ENCODE data around the gene ACOXL.

The ACOXL gene

DNA sequence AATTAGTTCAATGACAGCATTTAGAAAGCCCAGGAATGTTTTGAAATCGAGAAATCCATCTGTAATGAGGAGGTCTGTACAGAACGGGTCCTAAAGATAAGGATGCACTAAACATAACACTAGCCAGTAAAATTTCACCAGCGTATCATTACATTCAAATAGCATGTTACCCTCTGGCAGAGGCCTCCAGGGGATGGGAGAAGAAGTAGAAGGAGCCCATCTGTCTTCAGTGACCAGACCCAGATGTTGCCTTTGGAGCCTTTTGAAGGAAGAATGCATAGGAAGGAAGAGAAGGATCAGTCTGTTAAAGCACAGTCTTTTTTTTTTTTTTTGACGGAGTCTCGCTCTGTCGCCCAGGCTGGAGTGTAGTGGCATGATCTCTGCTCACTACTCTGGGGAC lies 302.2 kb downstream of the ACOXL start (continued):
- TF ChIP-seq, protein P1, sequence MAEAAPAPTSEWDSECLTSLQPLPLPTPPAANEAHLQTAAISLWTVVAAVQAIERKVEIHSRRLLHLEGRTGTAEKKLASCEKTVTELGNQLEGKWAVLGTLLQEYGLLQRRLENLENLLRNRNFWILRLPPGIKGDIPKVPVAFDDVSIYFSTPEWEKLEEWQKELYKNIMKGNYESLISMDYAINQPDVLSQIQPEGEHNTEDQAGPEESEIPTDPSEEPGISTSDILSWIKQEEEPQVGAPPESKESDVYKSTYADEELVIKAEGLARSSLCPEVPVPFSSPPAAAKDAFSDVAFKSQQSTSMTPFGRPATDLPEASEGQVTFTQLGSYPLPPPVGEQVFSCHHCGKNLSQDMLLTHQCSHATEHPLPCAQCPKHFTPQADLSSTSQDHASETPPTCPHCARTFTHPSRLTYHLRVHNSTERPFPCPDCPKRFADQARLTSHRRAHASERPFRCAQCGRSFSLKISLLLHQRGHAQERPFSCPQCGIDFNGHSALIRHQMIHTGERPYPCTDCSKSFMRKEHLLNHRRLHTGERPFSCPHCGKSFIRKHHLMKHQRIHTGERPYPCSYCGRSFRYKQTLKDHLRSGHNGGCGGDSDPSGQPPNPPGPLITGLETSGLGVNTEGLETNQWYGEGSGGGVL (tag by site-specific recombination; IDR thresholded peaks at IDR 0.05) = no peak
- no peak for TF ChIP-seq MZF1 (tag by site-specific recombination; IDR thresholded peaks at IDR 0.05; ENCODE audit: borderline replicate concordance)
- TF ChIP-seq WT1 (tag by site-specific recombination; IDR thresholded peaks at IDR 0.05) = no peak
- TF ChIP-seq KLF1 (tag by site-specific recombination; IDR thresholded peaks at IDR 0.05) = no peak
- no peak for TF ChIP-seq HOXD13 (CRISPR knock-in tag; IDR thresholded peaks at IDR 0.05; ENCODE audit: borderline replicate concordance)

- POLR2A ChIA-PET = no interaction called here
- no peak overlapping the region for H3K27ac ChIP-seq (ENCODE audit: extremely low read depth, low read depth, low read length)
- TF ChIP-seq, protein P2, sequence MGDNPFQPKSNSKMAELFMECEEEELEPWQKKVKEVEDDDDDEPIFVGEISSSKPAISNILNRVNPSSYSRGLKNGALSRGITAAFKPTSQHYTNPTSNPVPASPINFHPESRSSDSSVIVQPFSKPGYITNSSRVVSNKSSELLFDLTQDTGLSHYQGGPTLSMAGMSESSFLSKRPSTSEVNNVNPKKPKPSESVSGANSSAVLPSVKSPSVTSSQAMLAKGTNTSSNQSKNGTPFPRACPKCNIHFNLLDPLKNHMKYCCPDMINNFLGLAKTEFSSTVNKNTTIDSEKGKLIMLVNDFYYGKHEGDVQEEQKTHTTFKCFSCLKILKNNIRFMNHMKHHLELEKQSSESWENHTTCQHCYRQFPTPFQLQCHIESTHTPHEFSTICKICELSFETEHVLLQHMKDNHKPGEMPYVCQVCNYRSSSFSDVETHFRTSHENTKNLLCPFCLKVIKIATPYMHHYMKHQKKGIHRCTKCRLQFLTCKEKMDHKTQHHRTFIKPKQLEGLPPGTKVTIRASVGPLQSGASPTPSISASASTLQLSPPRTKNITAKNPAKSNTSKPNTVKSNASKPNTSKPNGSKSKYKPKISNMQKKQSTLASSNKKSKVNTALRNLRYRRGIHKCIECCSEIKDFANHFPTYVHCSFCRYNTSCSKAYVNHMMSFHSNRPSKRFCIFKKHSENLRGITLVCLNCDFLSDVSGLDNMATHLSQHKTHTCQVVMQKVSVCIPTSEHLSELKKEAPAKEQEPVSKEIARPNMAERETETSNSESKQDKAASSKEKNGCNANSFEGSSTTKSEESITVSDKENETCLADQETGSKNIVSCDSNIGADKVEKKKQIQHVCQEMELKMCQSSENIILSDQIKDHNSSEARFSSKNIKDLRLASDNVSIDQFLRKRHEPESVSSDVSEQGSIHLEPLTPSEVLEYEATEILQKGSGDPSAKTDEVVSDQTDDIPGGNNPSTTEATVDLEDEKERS (tag by site-specific recombination; IDR thresholded peaks at IDR 0.05) = no peak
- TF ChIP-seq HOXC10 (CRISPR knock-in tag; IDR thresholded peaks at IDR 0.05) (no peak), ZNF341 (tag by site-specific recombination; IDR thresholded peaks at IDR 0.05; ENCODE audit: low read depth) (no peak), MYNN (tag by site-specific recombination; IDR thresholded peaks at IDR 0.05; ENCODE audit: borderline replicate concordance) (no peak), ZSCAN23 (tag by site-specific recombination; IDR thresholded peaks at IDR 0.05) (no peak), ZNF837 (tag by site-specific recombination; IDR thresholded peaks at IDR 0.05) (no peak), SCRT2 (tag by site-specific recombination; IDR thresholded peaks at IDR 0.05) (no peak)
- TF ChIP-seq, protein P3, sequence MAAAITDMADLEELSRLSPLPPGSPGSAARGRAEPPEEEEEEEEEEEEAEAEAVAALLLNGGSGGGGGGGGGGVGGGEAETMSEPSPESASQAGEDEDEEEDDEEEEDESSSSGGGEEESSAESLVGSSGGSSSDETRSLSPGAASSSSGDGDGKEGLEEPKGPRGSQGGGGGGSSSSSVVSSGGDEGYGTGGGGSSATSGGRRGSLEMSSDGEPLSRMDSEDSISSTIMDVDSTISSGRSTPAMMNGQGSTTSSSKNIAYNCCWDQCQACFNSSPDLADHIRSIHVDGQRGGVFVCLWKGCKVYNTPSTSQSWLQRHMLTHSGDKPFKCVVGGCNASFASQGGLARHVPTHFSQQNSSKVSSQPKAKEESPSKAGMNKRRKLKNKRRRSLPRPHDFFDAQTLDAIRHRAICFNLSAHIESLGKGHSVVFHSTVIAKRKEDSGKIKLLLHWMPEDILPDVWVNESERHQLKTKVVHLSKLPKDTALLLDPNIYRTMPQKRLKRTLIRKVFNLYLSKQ (tag by site-specific recombination; IDR thresholded peaks at IDR 0.05; ENCODE audit: borderline replicate concordance) = no peak
- TF ChIP-seq, protein P4, sequence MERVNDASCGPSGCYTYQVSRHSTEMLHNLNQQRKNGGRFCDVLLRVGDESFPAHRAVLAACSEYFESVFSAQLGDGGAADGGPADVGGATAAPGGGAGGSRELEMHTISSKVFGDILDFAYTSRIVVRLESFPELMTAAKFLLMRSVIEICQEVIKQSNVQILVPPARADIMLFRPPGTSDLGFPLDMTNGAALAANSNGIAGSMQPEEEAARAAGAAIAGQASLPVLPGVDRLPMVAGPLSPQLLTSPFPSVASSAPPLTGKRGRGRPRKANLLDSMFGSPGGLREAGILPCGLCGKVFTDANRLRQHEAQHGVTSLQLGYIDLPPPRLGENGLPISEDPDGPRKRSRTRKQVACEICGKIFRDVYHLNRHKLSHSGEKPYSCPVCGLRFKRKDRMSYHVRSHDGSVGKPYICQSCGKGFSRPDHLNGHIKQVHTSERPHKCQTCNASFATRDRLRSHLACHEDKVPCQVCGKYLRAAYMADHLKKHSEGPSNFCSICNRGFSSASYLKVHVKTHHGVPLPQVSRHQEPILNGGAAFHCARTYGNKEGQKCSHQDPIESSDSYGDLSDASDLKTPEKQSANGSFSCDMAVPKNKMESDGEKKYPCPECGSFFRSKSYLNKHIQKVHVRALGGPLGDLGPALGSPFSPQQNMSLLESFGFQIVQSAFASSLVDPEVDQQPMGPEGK (tag by site-specific recombination; IDR thresholded peaks at IDR 0.05) = no peak
- no peaks in the 10 kb centered on the region for H3K36me3 ChIP-seq (ENCODE audit: control insufficient read depth in 2 of 2, insufficient read depth in 1 of 2, low read length in 2 of 2)
- CTCF ChIA-PET = no interaction called here
- no peak overlapping the region for H3K4me3 ChIP-seq (ENCODE audit: low read depth, low read length)
- peaks cover 6% of the 10 kb centered on the region; the same call in 1 of the 2 replicates for H3K4me1 ChIP-seq (ENCODE audit: control insufficient read depth, insufficient read depth, low read length)
- H3K9me3 ChIP-seq (ENCODE audit: control insufficient read depth, insufficient read depth, low read depth, low read length) = no peaks in the 10 kb centered on the region
These were observed 303.6 kb downstream of the ACOXL start for GRCh38 chr2:111035830-111036441.

DNA sequence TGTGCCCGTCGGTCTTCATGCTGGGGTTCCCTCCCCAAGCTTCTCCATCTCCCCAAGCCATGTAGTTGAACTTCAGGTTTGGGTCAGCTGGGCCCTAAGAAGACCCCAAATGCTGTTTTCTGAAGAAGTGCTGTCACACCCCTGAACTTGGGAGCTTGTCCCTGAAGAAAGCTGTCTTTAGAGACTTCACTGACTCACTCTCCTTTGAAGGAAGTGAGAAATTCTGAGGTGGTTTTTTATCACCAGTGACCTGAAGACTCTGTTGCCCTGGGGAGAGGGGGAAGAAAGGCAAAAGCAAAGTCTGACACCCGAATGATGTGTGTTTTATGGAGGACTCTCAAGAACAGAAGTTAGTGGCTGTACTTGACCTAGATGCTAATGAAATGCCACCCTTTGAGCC lies 304.8 kb downstream of the ACOXL start:
- no peaks in the 10 kb centered on the region for H3K9me3 ChIP-seq (ENCODE audit: control insufficient read depth, insufficient read depth, low read depth, low read length)
- H3K4me3 ChIP-seq (ENCODE audit: low read depth, low read length) = no peak overlapping the region
- H3K4me1 ChIP-seq (ENCODE audit: control insufficient read depth, insufficient read depth, low read length) = peaks cover 3% of the 10 kb centered on the region; the same call in 1 of the 2 replicates
- no peak overlapping the region for H3K27ac ChIP-seq (ENCODE audit: extremely low read depth, low read depth, low read length)
- no peaks in the 10 kb centered on the region for H3K36me3 ChIP-seq (ENCODE audit: control insufficient read depth in 2 of 2, insufficient read depth in 1 of 2, low read length in 2 of 2)
- CTCF ChIA-PET = interaction anchor here (0.5 kb wide), 1 partner anchor 18 kb away, joined by 3 read pairs; no protein-coding TSS in a partner anchor
- POLR2A ChIA-PET = no interaction called here
- TF ChIP-seq ZNF10 (tag by site-specific recombination; IDR thresholded peaks at IDR 0.05) (no peak), ZNF544 (tag by site-specific recombination; IDR thresholded peaks at IDR 0.05) (no peak), ZNF121 (tag by site-specific recombination; IDR thresholded peaks at IDR 0.05) (no peak), ZNF514 (tag by site-specific recombination; IDR thresholded peaks at IDR 0.05) (no peak), ZNF530 (tag by site-specific recombination; IDR thresholded peaks at IDR 0.05; ENCODE audit: low read depth) (no peak), ZNF169 (tag by site-specific recombination; IDR thresholded peaks at IDR 0.05) (no peak), MZF1 (tag by site-specific recombination; IDR thresholded peaks at IDR 0.05; ENCODE audit: borderline replicate concordance) (no peak), ZNF157 (tag by site-specific recombination; IDR thresholded peaks at IDR 0.05) (no peak), ZNF311 (tag by site-specific recombination; IDR thresholded peaks at IDR 0.05; ENCODE audit: borderline replicate concordance) (no peak), MYNN (tag by site-specific recombination; IDR thresholded peaks at IDR 0.05; ENCODE audit: borderline replicate concordance) (no peak), ZNF324 (tag by site-specific recombination; IDR thresholded peaks at IDR 0.05) (no peak)
- TF ChIP-seq, protein P5, sequence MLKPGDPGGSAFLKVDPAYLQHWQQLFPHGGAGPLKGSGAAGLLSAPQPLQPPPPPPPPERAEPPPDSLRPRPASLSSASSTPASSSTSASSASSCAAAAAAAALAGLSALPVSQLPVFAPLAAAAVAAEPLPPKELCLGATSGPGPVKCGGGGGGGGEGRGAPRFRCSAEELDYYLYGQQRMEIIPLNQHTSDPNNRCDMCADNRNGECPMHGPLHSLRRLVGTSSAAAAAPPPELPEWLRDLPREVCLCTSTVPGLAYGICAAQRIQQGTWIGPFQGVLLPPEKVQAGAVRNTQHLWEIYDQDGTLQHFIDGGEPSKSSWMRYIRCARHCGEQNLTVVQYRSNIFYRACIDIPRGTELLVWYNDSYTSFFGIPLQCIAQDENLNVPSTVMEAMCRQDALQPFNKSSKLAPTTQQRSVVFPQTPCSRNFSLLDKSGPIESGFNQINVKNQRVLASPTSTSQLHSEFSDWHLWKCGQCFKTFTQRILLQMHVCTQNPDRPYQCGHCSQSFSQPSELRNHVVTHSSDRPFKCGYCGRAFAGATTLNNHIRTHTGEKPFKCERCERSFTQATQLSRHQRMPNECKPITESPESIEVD (tag by site-specific recombination; IDR thresholded peaks at IDR 0.05) = no peak

Data from HEK293 (cell line).